Prostate gland (tissue), 2 donors: ENCODE data around the gene TEPSIN.

Experiments
- POLR2A ChIP-seq: fragments of 450-650 bp; IDR thresholded peaks from one replicate; pipeline ENCODE4 v1.6.1; 2016; ENCODE audit warnings: antibody characterized with exemption, mild to moderate bottlenecking
- POLR2AphosphoS5 ChIP-seq: sonication (generic); formaldehyde crosslinking; IDR thresholded peaks from one replicate; pipeline ENCODE4 v1.6.1; 2017; ENCODE audit warnings: antibody characterized with exemption
- TF ChIP-seq, protein P1 (sequence below), 4 experiments: fragments of 200-600 bp in 2 of 4; fragments of 450-650 bp in 2 of 4; sonication (generic) in 2 of 4; IDR thresholded peaks; 1 replicate in 3 of 4; 2 replicates in 1 of 4; pipeline ENCODE4 v1.5.1; 2016 to 2019; ENCODE audit warnings: antibody characterized with exemption in 4 of 4, mild to moderate bottlenecking in 2 of 4, moderate library complexity in 2 of 4

- TF ChIP-seq, protein P1, sequence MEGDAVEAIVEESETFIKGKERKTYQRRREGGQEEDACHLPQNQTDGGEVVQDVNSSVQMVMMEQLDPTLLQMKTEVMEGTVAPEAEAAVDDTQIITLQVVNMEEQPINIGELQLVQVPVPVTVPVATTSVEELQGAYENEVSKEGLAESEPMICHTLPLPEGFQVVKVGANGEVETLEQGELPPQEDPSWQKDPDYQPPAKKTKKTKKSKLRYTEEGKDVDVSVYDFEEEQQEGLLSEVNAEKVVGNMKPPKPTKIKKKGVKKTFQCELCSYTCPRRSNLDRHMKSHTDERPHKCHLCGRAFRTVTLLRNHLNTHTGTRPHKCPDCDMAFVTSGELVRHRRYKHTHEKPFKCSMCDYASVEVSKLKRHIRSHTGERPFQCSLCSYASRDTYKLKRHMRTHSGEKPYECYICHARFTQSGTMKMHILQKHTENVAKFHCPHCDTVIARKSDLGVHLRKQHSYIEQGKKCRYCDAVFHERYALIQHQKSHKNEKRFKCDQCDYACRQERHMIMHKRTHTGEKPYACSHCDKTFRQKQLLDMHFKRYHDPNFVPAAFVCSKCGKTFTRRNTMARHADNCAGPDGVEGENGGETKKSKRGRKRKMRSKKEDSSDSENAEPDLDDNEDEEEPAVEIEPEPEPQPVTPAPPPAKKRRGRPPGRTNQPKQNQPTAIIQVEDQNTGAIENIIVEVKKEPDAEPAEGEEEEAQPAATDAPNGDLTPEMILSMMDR (IDR thresholded peaks at IDR 0.05): peak; percentile 34 to 71 (median 60)
- no peak for TF ChIP-seq POLR2AphosphoS5
- no peak for TF ChIP-seq POLR2A
Measured at GRCh38 chr17:81200695-81201580, 37.9 kb downstream of the TEPSIN start.
